ENCODE measurements around the gene RINT1.
"Not testable (repeated sequence)": the region's sequence is repeated elsewhere in the genome, so short reads cannot be mapped to it uniquely, and the experiment has no call there.

RINT1 gene

GRCh38 chr7:105532709-105533460 lies 884 bp downstream of the RINT1 start:
- no peak for DNase-seq

- DNase-seq, result no peak
Observed at GRCh38 chr7:105538339-105538738, 6.3 kb downstream of the RINT1 start.

DNA sequence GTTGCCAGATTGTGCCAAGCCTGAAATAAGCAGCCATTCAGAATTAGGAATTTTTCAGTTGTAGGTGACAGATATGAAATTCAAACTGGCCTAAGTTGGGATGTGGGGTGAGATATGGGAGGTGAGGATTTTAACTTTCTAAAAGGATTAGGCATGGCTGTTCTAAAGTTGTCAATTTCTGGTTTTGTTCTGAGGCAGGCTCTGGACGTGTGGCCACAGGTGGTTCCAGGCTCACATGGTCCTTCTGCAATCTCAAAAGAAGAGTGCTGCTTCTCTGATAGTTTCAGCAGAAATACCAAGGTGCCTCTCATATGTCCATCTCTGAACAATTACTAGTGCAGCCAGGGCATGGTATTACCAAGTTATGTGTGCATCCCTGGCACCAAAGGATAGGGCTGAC lies 27.9 kb downstream of the RINT1 start:
- no peak for DNase-seq

DNA sequence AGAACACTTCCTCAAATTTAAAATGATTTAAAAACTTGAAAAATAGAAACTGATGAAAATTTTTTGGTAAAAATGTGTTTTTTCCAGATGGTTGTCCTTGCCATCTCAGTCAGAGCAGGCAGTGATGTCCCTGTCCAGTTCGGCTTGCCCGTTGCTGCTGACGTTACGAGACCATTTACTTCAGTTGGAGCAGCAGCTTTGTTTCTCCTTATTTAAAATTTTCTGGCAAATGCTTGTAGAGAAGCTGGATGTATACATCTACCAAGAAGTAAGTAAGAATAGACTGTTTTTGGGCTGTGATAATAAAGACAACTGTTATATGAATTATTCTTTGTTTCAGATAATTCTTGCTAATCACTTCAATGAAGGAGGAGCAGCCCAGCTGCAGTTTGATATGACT lies 33.2 kb downstream of the RINT1 start:
- no peak for DNase-seq

GRCh38 chr7:105567024-105567423 lies 35.0 kb downstream of the RINT1 start:
- no peak for DNase-seq

GRCh38 chr7:105567821-105568220 lies 35.8 kb downstream of the RINT1 start:
- DNase-seq, result no peak

DNA sequence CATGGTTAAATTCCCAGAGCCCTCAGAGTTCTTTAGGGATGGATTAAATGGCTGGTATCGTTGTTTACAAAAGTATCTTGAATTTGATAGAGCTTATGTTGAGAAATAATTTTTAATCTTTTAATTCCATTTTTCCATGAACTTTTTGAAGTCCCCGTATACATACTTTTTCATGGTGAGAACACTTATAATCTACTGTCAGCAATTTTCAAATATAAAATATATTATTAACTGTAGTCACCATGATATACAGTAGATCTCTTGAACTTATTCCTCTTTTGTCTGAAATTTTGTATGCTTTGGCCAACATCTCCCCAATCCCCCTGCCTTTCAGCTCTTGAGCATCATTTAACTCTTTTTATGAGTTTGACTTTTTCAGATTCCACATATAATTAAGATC lies 39.9 kb downstream of the RINT1 start:
- no peak for DNase-seq

GRCh38 chr7:105577251-105577650 lies 45.2 kb downstream of the RINT1 start:
- no peak for DNase-seq

DNA sequence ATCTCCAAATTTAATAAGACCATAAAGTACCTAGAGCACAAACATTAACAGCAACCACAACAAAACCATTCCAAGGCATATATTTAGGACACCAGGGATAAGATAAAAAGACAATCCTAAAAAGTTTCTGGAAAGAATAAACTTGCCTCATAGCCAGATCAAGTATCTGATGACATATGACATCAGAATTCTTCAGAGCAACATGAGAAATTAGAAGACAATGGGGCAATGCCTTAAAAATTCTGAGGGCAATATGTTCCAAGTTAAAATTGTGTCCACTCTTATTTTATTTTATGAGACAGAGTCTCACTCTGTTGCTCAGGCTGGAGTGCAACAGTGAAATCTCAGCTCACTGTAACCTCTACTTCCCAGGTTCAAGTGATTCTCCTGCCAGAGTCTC lies 46.5 kb downstream of the RINT1 start:
- DNase-seq, result no peak

- DNase-seq, result no peak
Observed at GRCh38 chr7:105580022-105580740, 48.2 kb downstream of the RINT1 start.

DNA sequence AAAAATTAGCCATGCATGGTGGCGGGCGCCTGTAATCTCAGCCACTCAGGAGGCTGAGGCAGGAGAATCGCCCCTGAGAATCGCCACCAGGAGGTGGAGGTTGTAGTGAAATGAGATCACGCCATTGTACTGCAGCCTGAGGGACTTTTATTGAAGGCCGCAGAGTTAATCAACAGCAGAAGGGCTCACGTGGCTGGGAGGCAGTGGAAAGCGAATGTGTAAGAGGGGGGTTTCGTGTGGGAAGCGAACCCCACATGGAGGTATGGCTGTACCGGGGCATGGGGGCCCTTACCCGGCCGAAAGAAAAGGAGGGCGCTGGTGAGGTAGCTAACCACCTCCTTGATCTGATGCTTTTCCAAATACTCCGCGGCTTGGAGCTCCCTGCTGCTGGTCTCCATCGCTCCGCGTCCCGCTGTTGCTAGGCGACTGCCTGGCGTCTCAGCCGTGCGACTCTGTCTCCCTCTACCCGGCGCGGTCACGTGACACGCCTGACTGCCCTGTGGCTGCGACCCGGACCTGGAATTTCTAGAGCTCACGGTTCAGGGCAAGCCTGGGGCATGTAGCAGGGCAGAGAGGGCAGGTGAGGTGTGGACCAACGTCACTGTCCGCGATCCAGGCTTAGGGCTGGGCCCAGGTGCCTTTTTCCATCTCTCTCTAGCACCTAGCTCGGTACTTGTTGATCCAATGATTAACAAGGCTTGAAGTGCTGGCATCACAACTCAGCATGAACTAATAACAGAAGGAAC lies 49.2 kb downstream of the RINT1 start, which contains the start of gene EFCAB10:
Gene EFCAB10 (minus strand): TSS at position 428 of the 746 bp plus-strand sequence. CDS start 30 bp downstream, at position 398.
- DNase-seq, result peak; percentile 20

DNA sequence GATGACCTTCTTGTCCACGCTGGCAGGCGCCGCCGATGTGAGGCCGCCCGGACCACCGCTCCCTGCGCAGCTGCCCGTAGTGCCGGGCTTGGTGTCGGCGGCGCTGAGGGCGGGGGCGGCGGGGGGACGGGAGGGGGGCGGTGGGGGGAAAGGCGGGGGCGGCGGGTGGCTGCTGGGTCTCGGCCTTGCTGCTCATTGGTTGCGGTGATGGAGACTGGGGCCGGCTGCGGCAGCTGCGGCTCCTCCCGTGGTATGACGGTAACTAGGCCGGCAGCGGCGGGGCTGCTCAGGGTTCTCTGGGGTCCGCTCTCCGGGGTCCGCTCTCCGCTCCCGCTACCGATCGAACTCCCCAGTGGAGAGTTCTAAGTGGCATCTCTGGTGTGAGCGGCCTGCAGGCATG lies 51.1 kb downstream of the RINT1 start:
- no peak for DNase-seq

GRCh38 chr7:105584165-105584564 lies 52.2 kb downstream of the RINT1 start:
- DNase-seq, result no peak

- no peak for DNase-seq
Observed at GRCh38 chr7:105585850-105586500, 54.0 kb downstream of the RINT1 start.

GRCh38 chr7:105587909-105588635 lies 56.1 kb downstream of the RINT1 start:
- DNase-seq, result no peak

DNA sequence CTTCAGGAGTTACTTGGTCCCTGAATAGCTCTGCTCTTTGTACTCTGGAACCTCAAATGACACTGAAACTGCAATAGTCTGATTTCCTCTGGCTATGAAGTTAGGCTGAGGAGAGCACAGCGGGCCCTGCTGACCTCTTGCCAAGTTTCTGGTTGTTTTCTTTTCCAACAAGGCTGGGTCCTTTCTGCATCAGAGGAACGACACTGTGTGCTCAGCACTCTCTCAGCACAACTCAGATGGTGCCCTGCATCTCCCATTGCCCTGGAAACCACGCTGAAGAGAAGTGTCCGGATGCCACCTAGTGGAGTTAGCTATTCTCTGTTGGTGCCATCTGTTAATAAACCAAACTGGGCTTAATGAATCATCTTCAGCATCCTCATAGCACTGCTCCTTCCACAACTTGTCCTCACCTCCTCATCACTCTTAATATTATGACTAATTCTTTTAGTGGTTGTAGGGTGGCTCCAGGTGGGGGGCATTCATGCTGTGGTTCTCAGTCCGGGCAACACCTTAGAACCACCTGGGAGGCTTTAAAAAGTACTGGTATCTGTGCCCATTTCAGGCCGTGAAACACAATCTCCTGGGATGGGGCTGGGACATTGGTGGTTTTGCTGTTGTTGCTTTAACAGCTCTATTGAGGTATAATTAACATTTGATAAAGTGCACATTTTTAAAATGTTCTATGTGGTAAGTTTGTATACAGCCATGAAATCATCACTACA lies 57.5 kb downstream of the RINT1 start:
- peak; percentile 37 to 42 for DNase-seq

GRCh38 chr7:105590793-105591192 lies 58.8 kb downstream of the RINT1 start:
- no peak for DNase-seq

- no peak for DNase-seq
Observed at GRCh38 chr7:105591522-105591921, 59.5 kb downstream of the RINT1 start.

DNA sequence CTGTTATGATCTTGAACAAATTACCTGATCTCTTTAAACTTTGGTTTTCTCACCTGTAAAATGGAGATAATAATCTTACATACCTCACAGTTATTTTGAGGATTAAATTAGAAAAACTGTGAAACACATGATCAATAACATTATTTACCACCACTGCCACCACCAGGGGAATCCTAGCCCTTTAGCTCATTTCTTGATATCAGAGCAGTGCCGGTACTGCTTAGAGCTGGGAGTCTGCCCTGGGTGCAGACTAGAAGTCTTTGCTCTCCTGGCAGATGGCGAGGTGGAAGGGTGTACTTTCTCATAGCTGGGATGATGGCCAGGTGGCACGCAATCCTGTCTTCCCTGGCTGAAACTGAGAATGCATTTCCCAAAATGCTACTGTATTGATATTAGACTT lies 62.0 kb downstream of the RINT1 start:
- DNase-seq, result no peak

DNA sequence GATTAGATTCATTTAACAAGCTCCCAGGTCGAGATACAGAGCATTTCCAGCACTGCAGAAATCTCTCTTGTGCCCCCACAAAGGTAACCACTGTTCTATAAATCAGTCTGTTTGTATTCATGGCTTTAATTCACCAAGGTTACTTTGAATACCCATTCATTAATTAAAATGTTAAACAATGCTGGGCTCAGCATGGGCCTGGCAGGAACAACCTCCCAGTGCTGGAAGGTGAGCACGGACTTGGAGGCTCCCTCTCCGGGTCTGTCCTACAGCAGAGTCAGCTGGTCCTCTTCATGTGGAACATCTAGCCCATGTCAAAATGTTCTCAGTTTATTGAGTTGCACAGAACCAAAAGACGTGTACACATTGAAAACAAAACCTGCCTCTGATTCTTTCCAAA lies 64.9 kb downstream of the RINT1 start:
- no peak for DNase-seq

DNA sequence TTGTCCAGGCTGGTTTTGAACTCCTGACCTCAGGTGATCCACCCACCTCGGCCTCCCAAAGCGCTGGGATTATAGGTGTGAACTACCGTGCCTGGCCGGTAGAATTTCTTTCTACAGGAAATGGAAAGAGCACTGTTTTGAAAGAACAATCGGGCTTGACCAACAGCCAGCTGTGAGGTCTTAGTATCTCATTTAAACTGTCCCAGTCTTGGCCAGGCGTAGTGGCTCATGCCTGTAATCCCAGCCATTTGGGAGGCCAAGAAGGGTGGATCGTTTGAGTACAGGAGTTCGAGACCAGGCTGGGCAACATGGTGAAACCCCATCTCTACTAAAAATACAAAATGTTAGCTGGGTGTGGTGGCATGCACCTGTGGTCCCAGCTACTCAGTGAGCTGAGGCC lies 67.1 kb downstream of the RINT1 start:
- not testable (repeated sequence) for DNase-seq

DNA sequence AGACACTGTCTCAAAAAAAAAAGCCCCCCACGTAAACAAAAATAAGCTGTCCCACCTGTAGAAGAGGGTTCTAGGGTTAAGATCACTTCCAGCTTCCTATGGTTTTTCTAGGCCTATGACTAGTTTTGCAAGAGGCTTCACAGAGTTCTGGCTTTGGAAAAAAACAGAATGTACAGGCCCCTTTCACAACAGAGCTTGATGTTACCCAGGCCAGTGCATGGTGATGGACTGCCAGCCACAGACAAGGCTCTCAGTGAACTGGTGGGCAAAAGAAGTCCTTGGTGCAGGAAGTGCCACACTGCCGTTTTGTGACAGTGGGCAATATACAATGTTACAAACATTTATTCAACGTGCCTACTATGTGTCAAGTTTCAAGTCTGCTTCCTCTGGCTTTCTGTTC lies 67.5 kb downstream of the RINT1 start:
- DNase-seq, result no peak
